NCI-H2029 (cell line): ENCODE measurements around the gene DBI.
"Not testable (repeated sequence)": the region's sequence is repeated elsewhere in the genome, so short reads cannot be mapped to it uniquely, and the experiment has no call there.

Source experiments
- DNase-seq: peaks from one replicate; lab custom pipeline; 2025; lab: John Stamatoyannopoulos, UW

DBI gene

GRCh38 chr2:119365436-119365835 is 1.3 kb upstream of the DBI start:
- no peak for DNase-seq

GRCh38 chr2:119366161-119366648 is 572 bp upstream of the DBI start:
- DNase-seq: no peak

- DNase-seq: no peak
Observed at GRCh38 chr2:119367472-119368099, 809 bp downstream of the DBI start.

GRCh38 chr2:119369845-119370244 is 3.1 kb downstream of the DBI start:
- DNase-seq: no peak

GRCh38 chr2:119371111-119371510 is 4.3 kb downstream of the DBI start:
- DNase-seq: no peak

GRCh38 chr2:119372778-119373568 is 6.2 kb downstream of the DBI start:
- no peak for DNase-seq

GRCh38 chr2:119373907-119374745 is 7.3 kb downstream of the DBI start:
- not testable (repeated sequence) for DNase-seq

- DNase-seq: not testable (repeated sequence)
Observed at GRCh38 chr2:119376406-119376805, 9.6 kb downstream of the DBI start.

- no peak for DNase-seq
Observed at GRCh38 chr2:119376810-119377209, 10.0 kb downstream of the DBI start.

- no peak for DNase-seq
Observed at GRCh38 chr2:119377294-119377992, 10.7 kb downstream of the DBI start.

- no peak for DNase-seq
Observed at GRCh38 chr2:119377993-119378345, 11.2 kb downstream of the DBI start.

GRCh38 chr2:119378566-119378965 is 11.8 kb downstream of the DBI start:
- no peak for DNase-seq

- no peak for DNase-seq
Observed at GRCh38 chr2:119383410-119384140, 16.8 kb downstream of the DBI start.

- DNase-seq: no peak
Observed at GRCh38 chr2:119384971-119385370, 18.2 kb downstream of the DBI start.

GRCh38 chr2:119385466-119385865 is 18.7 kb downstream of the DBI start:
- no peak for DNase-seq

GRCh38 chr2:119387381-119388129 is 20.8 kb downstream of the DBI start:
- DNase-seq: no peak

GRCh38 chr2:119389615-119390306 is 23.0 kb downstream of the DBI start:
- no peak for DNase-seq

- DNase-seq: no peak
Observed at GRCh38 chr2:119393971-119394748, 27.4 kb downstream of the DBI start.

- DNase-seq: no peak
Observed at GRCh38 chr2:119397196-119397595, 30.4 kb downstream of the DBI start.
